HG02571 (cell line): Measurements from ENCODE around the gene CIPC.

Source experiments
- ATAC-seq: cut with Tn5 transposase; IDR thresholded peaks from one replicate; pipeline ENCODE4 v1.9.1; 2021; ENCODE audit warnings: mild to moderate bottlenecking, moderate library complexity; ENCODE audit not compliant: unreplicated experiment

CIPC gene

GRCh38 chr14:77123381-77124325 is 25.6 kb downstream of the CIPC start:
- no peak for ATAC-seq

- ATAC-seq = no peak
Observed at GRCh38 chr14:77124345-77125280, 26.6 kb downstream of the CIPC start.

GRCh38 chr14:77125281-77125801 is 27.3 kb downstream of the CIPC start:
- ATAC-seq = no peak

GRCh38 chr14:77125823-77126325 is 27.8 kb downstream of the CIPC start:
- ATAC-seq = no peak

GRCh38 chr14:77126461-77126990 is 28.5 kb downstream of the CIPC start:
- ATAC-seq = no peak

- no peak for ATAC-seq
Observed at GRCh38 chr14:77128414-77128891, 30.4 kb downstream of the CIPC start.

- ATAC-seq = no peak
Observed at GRCh38 chr14:77130386-77130785, 32.3 kb downstream of the CIPC start.

- ATAC-seq = no peak
Observed at GRCh38 chr14:77131206-77131605, 33.1 kb downstream of the CIPC start.

GRCh38 chr14:77131871-77132486 is 33.9 kb downstream of the CIPC start:
- no peak for ATAC-seq

GRCh38 chr14:77133720-77134338 is 35.8 kb downstream of the CIPC start:
- ATAC-seq = no peak

GRCh38 chr14:77139022-77139421 is 41.0 kb downstream of the CIPC start:
- no peak for ATAC-seq

- no peak for ATAC-seq
Observed at GRCh38 chr14:77139540-77140358, 41.7 kb downstream of the CIPC start.

GRCh38 chr14:77140359-77141213 is 42.5 kb downstream of the CIPC start:
- ATAC-seq = no peak

GRCh38 chr14:77141214-77142004 is 43.4 kb downstream of the CIPC start, which contains the start of gene ZDHHC22:
Gene ZDHHC22, minus strand, starts transcription at chr14:77141791. Its CDS starts 2,053 bp downstream, at chr14:77139738.
- ATAC-seq = no peak

GRCh38 chr14:77142005-77142800 is 44.1 kb downstream of the CIPC start:
- ATAC-seq = no peak

GRCh38 chr14:77143071-77143470 is 45.0 kb downstream of the CIPC start:
- ATAC-seq = no peak
